ENCODE measurements around the gene CR1.
"Not testable (repeated sequence)": the region's sequence is repeated elsewhere in the genome, so short reads cannot be mapped to it uniquely, and the experiment has no call there.

The CR1 gene

DNA sequence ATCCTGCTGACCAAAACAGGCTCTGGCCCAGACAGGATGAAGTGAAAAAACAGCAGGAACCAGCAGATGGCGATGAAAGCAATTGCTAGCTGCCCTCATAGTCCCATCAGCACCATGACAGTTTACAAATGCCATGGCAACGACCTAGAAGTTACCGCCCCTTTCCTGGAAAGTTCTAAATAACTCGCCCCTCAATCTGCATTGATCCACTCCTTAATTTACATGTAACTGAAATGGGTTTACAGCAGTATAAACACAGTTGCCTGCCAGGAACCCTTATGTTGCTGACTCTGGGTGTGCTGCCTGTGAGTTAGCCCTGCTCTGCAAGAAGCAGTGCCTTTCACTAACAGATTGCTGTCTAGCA, 83.5 kb downstream of the CR1 start:
- no peak for DNase-seq (ENCODE audit: low read depth in 2 of 2, low spot score in 1 of 2)

GRCh38 chr1:207581496-207582153, 85.7 kb downstream of the CR1 start:
- no peak for DNase-seq (ENCODE audit: low read depth in 2 of 2, low spot score in 1 of 2)

GRCh38 chr1:207589506-207589905, 93.5 kb downstream of the CR1 start:
- not testable (repeated sequence) for DNase-seq (ENCODE audit: low read depth in 2 of 2, low spot score in 1 of 2)

GRCh38 chr1:207591205-207591604, 95.2 kb downstream of the CR1 start:
- DNase-seq (ENCODE audit: low read depth in 2 of 2, low spot score in 1 of 2) = not testable (repeated sequence)

DNA sequence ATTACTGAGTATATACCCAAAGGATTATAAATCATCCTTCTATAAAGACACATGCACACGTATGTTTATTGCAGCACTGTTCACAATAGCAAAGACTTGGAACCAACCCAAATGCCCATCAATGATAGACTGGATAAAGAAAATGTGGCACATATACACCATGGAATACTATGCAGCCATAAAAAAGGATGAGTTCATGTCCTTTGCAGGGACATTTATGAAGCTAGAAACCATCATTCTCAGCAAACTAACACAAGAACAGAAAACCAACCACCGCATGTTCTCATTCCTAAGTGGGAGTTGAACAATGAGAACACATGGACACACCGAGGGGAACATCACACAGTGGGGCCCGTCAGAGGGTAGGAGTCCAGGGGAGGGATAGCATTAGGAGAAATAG, 98.1 kb downstream of the CR1 start:
- not testable (repeated sequence) for DNase-seq (ENCODE audit: low read depth in 2 of 2, low spot score in 1 of 2)

DNA sequence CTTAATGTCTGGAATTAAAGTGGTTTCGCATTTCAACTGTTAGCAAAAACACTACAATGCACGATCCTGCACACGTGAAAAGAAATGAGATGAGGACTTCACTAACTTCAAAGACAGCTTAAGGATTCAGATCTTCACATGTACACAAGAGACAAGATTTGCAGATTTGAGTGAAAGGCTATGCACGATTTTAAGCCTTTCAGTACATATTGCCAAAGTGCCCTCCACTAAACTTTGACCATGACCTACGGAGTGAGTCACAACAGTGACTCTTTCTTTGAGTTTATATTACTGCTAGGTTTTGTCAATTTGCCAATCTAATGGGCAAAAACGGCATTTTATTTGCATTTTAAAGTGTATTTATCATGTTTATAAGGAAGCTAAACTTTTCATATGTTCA, 107.8 kb downstream of the CR1 start:
- no peak for DNase-seq (ENCODE audit: low read depth in 2 of 2, low spot score in 1 of 2)

DNA sequence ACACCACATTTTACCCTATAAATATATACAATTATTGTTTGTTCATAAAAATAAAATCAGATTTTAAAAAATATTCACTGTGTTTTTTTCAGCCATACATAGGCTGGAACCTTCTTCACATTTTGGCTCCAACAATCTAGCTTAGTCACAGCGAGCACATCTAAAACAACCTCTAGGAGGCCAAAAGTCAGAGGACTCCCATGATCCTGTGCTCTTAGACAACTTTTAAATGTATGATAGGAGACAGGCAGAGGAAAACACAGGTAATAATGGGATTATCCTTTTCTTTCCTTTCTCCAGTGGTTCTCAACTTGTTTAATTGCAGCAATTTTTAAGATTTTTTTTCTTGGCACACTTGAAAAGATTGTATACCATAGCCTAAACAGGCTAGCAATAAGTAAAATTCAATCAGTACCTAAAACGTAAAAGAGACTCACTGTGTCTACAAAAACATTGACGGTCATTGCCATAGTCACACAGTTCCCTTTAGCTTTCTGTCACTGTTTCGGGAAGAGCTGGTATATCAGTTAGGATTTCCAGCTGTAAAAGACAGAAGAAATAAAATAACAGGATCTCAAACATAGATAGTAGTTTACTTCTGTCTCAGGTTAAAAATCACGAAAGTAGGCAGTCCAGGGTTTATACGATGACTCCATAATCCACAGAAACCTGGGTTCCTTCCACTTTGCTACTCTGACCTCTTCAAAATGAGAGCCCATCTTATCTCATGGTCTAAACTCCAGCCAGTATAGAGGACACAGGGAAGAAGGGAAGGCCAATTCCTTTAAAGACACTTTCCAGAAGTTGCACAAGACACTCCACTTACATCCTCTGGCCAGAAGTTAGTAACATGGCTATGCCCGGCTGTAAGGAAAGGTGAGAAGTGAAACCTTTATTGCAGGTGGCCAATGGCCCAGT, 109.7 kb downstream of the CR1 start:
- no peak for DNase-seq (ENCODE audit: low read depth in 2 of 2, low spot score in 1 of 2)

- no peak for DNase-seq (ENCODE audit: low read depth in 2 of 2, low spot score in 1 of 2)
Observed at GRCh38 chr1:207606362-207606755, 110.4 kb downstream of the CR1 start.

DNA sequence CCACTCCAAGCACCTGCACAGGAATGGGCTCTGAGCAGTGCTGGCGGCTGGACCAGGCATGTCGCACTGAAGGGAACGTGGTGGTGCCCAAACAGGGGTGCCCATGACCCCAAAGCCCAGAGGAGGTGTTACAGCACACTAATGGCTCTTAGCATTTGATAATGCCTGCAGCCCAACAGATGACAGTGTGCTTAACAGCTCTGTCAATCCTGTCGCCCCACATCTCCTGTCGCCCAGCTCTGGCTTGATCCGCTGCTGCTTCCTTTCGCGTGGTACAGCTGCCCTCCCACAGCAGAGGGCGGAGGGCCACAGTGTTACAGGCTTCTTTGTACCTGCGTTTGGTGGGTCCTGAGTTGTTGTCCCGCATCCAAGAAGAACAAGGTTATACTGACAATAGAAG, 116.8 kb downstream of the CR1 start:
- DNase-seq (ENCODE audit: low read depth in 2 of 2, low spot score in 1 of 2) = no peak

- no peak for DNase-seq (ENCODE audit: low read depth in 2 of 2, low spot score in 1 of 2)
Observed at GRCh38 chr1:207619871-207620542, 124.0 kb downstream of the CR1 start.

GRCh38 chr1:207620543-207620893, 124.6 kb downstream of the CR1 start:
- no peak for DNase-seq (ENCODE audit: low read depth in 2 of 2, low spot score in 1 of 2)

- DNase-seq (ENCODE audit: low read depth in 2 of 2, low spot score in 1 of 2) = not testable (repeated sequence)
Observed at GRCh38 chr1:207625504-207626071, 129.6 kb downstream of the CR1 start.

DNA sequence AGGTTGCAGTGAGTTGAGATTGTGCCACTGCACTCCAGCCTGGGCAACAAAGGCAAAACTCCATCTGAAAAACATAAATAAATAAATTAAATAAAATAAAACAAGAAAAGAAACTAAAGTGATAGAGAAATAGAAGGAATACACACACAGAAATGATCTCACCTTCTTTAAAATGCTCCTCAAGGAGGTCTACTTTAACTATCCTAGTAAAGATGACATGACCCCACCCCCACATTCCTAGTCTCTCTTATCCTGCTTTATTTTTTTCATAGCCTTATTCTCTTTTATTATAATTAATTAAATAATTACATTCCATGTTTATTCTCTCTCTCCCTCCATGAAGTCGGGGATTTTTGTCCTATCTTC, 131.0 kb downstream of the CR1 start:
- no peak for DNase-seq (ENCODE audit: low read depth in 2 of 2, low spot score in 1 of 2)

GRCh38 chr1:207627496-207627895, 131.5 kb downstream of the CR1 start:
- no peak for DNase-seq (ENCODE audit: low read depth in 2 of 2, low spot score in 1 of 2)

DNA sequence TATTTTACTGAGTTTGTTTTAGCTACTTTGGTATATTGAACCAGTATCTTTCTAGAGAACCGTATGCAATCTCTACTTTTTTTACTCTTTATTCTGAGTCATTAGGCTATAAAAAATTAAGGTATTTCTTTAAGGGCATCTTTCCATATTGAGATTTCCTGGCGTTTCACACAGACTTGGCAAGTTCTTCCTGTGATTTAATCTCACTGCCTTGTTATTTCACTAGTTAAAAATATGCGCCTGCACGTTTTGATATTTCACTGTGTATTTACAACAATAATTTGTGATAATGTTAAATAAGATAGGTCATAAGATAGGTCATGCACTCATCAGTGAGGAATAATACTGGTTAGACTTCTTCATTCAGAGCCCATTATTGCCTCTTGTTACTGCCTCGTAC, 132.8 kb downstream of the CR1 start:
- DNase-seq (ENCODE audit: low read depth in 2 of 2, low spot score in 1 of 2) = no peak

GRCh38 chr1:207631137-207631536, 135.2 kb downstream of the CR1 start:
- DNase-seq (ENCODE audit: low read depth in 2 of 2, low spot score in 1 of 2) = no peak

DNA sequence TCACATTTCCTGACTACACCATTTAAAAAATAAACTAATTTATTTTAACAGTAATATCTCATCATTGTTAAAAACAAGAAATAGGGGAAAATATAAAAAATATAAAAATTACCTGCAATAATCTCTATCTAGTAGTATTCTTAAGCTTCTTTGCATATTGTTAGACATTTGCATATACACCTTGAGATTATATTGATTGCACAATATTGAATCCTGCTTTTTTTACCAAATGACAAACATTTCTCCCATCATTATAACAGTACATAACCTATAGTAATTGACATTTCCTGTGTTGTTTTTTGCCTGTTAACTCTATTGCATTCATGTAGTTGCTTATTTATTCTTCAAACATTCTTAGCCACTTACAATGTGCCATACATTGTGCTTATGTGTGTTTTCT, 137.3 kb downstream of the CR1 start:
- no peak for DNase-seq (ENCODE audit: low read depth in 2 of 2, low spot score in 1 of 2)

DNA sequence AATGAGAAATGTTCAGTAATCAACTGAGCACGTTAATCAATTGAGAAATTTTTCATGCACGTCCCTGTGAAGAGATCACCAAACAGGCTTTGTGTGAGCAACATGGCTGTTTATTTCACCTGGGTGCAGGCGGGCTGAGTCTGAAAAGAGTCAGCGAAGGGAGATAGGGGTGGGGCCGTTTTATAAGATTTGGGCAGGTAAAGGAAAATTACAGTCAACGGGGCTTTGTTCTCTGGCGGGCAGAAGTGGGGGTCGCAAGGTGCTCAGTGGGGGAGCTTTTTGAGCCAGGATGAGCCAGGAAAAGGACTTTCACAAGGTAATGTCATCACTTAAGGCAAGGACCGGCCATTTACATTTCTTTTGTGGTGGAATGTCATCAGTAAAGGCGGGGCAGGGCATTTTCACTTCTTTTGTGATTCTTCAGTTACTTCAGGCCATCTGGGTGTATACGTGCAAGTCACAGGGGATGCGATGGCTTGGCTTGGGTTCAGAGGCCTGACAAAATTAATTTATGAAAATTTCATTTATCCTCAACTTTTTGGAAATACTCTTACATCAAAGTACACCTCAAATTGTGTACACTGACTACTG, 137.8 kb downstream of the CR1 start:
- not testable (repeated sequence) for DNase-seq (ENCODE audit: low read depth in 2 of 2, low spot score in 1 of 2)

GRCh38 chr1:207634293-207634692, 138.3 kb downstream of the CR1 start:
- DNase-seq (ENCODE audit: low read depth in 2 of 2, low spot score in 1 of 2) = not testable (repeated sequence)

DNA sequence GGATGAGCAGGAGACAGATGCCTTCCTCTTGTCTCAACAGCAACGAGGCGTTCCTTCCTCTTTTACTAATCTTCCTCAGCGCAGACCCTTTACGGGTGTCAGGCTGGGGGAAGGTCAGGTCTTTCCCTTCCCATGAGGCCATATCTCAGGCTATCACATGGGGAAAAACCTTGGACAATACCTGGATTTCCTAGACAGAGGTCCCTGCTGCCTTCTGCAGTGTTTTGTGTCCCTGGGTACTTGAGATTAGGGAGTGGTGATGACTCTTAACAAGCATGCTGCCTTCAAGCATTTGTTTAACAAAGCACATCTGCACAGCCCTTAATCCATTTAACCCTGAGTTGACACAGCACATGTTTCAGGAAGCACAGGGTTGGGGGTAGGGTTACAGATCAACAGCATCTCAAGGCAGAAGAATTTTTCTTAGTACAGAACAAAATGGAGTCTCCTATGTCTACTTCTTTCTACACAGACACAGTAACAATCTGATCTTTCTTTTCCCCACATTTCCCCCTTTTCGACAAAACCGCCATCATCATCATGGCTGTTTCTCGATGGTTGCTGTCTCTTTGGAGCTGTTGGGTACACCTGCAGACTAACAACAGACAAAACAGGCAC, 139.7 kb downstream of the CR1 start:
- not testable (repeated sequence) for DNase-seq (ENCODE audit: low read depth in 2 of 2, low spot score in 1 of 2)
